Stimulated activated CD4-positive, alpha-beta T cell treated with anti-CD3 and anti-CD28 coated beads, Interleukin-4, amount 100 ng/mL, for 4 hours (primary cell): Measurements from ENCODE around the gene C10orf67.
A peak's percentile ranks its signal among the peaks of the same experiment; 100 is the strongest.
"Not testable (repeated sequence)": the region's sequence is repeated elsewhere in the genome, so short reads cannot be mapped to it uniquely, and the experiment has no call there.

Source experiments
- DNase-seq, 2 experiments: peaks; one replicate each; pipeline ENCODE4 v3.0.0-alpha.2; 2020

Gene C10orf67

DNA sequence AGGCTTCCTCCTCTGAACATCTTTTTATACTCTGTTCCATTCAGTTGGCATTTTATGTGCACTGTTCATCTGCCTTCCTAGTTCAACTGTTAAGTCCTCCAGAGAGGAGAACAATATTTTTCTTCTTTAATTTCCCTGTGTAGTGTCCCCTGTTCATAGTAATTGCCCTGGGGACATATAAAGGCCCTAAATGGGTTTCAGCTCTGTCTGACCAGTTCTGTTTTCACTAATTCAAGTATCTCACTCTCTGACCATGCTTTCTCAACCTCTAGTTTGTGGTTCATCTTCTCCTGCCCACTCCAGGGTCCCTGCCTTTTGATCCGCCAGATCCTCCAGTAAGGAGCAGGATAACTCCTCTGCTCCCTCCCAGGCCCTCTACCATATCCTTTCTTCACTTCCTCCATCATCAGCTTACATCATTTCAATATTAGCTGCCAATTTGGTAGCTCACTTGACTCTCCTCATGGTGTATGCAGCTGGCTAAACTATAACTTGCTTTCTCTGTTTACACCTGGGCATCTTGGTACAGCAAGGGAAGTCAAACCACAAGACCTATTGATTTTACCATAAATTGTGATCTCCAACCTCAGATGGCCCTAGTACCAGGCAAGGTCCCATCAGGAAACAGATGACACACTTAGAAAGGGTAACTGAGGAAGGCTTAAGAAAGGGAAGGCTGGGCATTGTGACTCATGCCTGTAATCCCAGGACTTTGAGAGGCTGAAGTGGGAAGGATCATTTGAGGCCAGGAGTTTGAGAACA lies 17.7 kb upstream of the C10orf67 start:
- no peak for DNase-seq

- DNase-seq: no peak
Observed at GRCh38 chr10:23361665-23362064, 17.1 kb upstream of the C10orf67 start.

- no peak for DNase-seq
Observed at GRCh38 chr10:23359692-23360380, 15.2 kb upstream of the C10orf67 start.

- DNase-seq: no peak
Observed at GRCh38 chr10:23358357-23358756, 13.8 kb upstream of the C10orf67 start.

GRCh38 chr10:23354630-23355279 lies 10.2 kb upstream of the C10orf67 start:
- DNase-seq: no peak

DNA sequence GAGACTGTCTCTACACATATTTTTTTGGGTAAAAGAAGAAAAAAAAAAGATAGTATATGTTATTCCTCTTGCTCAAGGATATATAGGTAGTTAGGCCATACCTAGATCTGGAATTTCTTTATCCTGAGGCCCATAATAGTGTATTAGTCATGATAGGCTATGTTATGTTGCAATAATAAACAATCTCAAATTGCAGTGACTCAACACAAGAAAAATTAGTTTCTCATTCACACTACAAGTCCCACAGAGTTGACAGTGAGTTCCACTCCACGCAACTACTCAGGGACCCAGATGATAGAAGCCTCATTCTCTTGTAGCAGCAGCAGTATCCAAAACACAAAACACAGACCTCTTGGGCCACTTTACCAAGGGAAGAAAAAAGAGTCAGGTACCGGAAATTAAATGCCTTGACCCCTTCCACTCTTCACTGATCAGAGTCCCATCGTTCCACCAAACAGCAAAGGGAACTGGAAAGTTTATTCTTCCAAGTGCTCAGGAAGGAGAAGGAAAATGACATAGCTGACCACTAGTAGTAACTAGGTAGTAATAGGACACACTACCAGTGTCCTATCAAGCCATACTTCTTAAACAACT lies 7.4 kb upstream of the C10orf67 start:
- DNase-seq: no peak

GRCh38 chr10:23350706-23351105 lies 6.1 kb upstream of the C10orf67 start:
- not testable (repeated sequence) for DNase-seq

DNA sequence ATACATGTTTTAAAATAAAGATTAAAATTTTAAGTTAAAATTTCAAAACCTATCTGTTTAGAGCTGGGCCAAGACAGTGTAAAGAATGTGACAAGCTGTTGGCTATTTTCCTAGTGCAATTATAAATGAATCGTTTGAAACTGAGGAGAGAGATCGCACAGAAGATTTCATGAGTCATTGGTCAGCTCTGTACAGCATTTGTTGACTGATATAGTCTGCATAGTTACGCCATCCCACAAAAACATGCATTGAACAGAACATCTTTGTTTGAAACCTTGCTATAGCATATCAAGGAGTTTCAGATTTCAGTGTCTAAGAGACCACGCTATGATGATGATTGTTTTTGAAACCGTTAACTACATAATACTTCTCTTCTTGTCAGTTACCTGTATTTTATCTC lies 1.3 kb upstream of the C10orf67 start:
- DNase-seq: no peak

GRCh38 chr10:23343591-23344240 lies 881 bp downstream of the C10orf67 start:
- peak; percentile 47 to 65 for DNase-seq

GRCh38 chr10:23342213-23342884 lies 2.2 kb downstream of the C10orf67 start:
- DNase-seq: no peak

- DNase-seq: peak in 1 of 2 experiments; percentile 54
Observed at GRCh38 chr10:23341004-23341403, 3.6 kb downstream of the C10orf67 start.

- no peak for DNase-seq
Observed at GRCh38 chr10:23340354-23340753, 4.2 kb downstream of the C10orf67 start.

- DNase-seq: no peak
Observed at GRCh38 chr10:23338886-23339285, 5.7 kb downstream of the C10orf67 start.

DNA sequence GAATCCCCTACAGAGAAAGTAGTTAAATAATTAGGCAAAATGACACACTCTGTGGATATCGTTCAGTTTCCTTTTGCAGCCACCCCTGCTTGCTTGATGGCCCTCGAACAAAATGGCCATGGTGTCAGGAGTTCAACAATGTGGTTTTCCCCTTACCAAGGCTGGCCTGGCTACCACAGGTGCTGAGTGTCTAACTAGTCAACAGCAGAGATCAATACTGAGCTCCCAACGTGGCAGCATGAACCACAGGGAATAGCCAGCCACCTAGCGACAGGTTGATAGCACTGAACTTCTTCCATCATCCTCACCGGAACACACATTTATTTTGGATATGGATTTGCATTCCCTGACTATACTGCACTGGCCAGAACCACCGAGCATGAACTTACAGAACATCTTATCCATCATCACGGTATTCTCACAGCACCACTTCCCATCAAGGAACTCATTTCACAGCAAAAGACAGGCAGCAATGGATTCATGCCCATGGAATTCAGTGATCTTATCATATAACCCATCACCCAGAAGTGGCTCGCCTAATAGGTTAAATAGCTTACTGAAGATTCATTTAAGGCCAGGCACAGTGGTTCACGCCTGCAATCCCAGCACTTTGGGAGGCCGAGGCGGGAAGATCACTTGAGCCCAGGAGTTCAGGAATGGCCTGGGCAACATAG lies 6.3 kb downstream of the C10orf67 start:
- no peak for DNase-seq

DNA sequence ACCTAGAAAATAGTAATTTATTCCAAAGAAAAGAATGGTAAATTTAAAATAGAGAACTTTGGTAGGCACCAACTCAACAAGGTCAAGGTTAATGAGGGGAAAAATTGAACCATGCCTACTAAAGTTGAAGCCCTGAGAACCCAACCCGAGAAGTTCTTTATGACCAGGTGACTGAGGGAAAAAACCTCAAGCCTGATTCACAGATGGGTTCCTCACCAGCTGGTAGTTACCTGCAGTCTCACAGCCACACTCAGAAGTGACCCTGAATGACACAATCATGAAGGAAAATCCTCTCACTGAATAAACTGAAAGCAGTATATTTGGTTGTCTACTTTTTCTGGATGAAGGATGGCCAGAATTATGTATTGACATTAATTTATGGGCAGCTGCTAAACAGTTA lies 7.0 kb downstream of the C10orf67 start:
- peak in 1 of 2 experiments; percentile 27 for DNase-seq

DNA sequence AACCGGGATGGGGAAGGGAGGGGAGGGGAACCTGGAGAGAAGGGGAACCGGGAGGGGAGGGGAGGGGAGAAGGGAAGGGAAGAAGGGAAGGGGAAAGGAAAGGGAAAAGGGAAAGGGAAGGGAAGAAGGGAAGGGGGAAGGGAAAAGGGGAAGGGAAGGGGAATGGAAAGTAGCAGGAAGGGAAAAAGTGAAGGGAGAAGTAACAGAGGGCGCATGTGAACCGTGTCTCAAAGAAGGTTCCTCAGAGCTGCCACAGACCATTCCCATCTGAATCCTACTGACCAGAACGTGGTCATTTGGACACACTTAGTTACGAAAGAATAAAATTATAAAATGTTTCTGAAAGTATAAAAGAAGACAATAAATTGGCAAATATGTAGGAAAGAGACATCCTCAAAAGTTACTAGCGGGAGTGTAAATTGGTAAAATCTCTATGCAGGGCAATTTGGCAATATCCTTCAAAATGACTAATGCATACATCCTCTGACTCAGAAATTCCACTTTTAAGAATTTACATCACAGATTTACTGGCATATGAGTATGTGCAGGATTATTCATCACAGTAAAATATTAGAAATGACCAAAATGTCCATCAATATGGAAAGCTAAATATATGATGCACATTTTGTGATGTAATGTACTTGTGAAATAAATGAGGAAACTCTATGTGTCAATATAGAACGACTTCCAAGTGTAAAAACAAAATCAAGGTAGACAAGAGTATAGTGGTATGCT lies 12.9 kb downstream of the C10orf67 start:
- DNase-seq: no peak

GRCh38 chr10:23330948-23331347 lies 13.6 kb downstream of the C10orf67 start:
- DNase-seq: no peak

DNA sequence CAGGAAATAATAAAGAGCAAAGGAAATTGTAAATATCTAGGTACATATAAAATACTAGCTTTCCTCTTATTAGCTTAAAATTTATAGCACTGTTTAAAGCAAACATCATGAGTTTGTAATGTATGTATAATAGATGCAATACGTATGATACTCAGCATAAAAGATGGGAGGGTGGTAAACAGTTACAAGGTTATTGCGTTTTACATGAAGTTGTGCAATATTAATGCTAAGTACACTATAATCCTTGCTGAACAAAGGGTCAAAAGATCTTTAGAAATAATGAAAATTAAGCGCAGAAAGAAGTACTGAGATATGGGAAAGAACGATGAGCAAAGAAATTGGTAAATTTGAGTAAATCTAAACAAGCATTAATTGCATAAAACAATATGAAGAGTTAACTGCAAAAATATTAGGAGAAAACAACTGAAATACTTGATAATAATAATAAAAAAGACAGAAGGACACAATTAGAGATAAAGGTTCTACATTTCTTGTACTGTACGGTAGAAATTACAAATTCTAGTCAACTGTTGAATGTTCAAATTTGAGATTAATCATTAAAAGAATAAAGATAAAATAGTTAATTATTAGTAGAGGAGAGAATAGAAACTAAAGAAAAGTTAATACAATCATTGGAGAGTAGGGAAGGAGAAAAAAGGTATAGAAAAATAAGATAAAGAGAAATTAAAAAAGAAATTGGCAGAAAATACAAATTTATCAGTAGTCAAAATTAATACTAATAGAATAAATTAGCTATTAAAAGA lies 17.9 kb downstream of the C10orf67 start:
- no peak for DNase-seq

GRCh38 chr10:23325132-23325531 lies 19.5 kb downstream of the C10orf67 start:
- DNase-seq: no peak

GRCh38 chr10:23324351-23324750 lies 20.2 kb downstream of the C10orf67 start:
- DNase-seq: no peak
